ENCODE results near the gene PARD3B.

The PARD3B gene

GRCh38 chr2:204971206-204971907 lies 426.1 kb downstream of the PARD3B start:
- Histone ChIP-seq H3K4me1 (ENCODE audit: control insufficient read depth in 1 of 2, insufficient read depth in 2 of 2, low read length in 2 of 2) (peaks cover 0 to 32% of the 10 kb centered on the region in 2 donors), H3K27me3 (ENCODE audit: low read depth, low read length) (no peaks in the 10 kb centered on the region), H3K27ac (ENCODE audit: low read length) (no peak overlapping the region), H3K36me3 (ENCODE audit: control insufficient read depth in 1 of 2, insufficient read depth in 2 of 2, low read length in 2 of 2) (no peaks in the 10 kb centered on the region), H3K9me3 (ENCODE audit: control insufficient read depth in 1 of 2, low read length in 2 of 2) (no peaks in the 10 kb centered on the region), H3K4me3 (ENCODE audit: low read depth in 1 of 2, low read length in 2 of 2) (no peak overlapping the region)

- H3K9me3 ChIP-seq (ENCODE audit: control insufficient read depth in 1 of 2, low read length in 2 of 2), result no peaks in the 10 kb centered on the region
- no peak overlapping the region for H3K4me3 ChIP-seq (ENCODE audit: low read depth in 1 of 2, low read length in 2 of 2)
- no peaks in the 10 kb centered on the region for H3K27me3 ChIP-seq (ENCODE audit: low read depth, low read length)
- no peak overlapping the region for H3K27ac ChIP-seq (ENCODE audit: low read length)
- no peaks in the 10 kb centered on the region for H3K36me3 ChIP-seq (ENCODE audit: control insufficient read depth in 1 of 2, insufficient read depth in 2 of 2, low read length in 2 of 2)
- peaks cover 0 to 25% of the 10 kb centered on the region in 2 donors for H3K4me1 ChIP-seq (ENCODE audit: control insufficient read depth in 1 of 2, insufficient read depth in 2 of 2, low read length in 2 of 2)
Measured at GRCh38 chr2:204972161-204972560, 426.9 kb downstream of the PARD3B start.

- Histone ChIP-seq H3K36me3 (ENCODE audit: control insufficient read depth in 1 of 2, insufficient read depth in 2 of 2, low read length in 2 of 2) (no peaks in the 10 kb centered on the region), H3K27me3 (ENCODE audit: low read depth, low read length) (no peaks in the 10 kb centered on the region), H3K9me3 (ENCODE audit: control insufficient read depth in 1 of 2, low read length in 2 of 2) (no peaks in the 10 kb centered on the region), H3K4me1 (ENCODE audit: control insufficient read depth in 1 of 2, insufficient read depth in 2 of 2, low read length in 2 of 2) (peaks cover 0 to 20% of the 10 kb centered on the region in 2 donors), H3K27ac (ENCODE audit: low read length) (no peak overlapping the region), H3K4me3 (ENCODE audit: low read depth in 1 of 2, low read length in 2 of 2) (no peak overlapping the region)
Measured at GRCh38 chr2:204972606-204973336, 427.5 kb downstream of the PARD3B start.

- Histone ChIP-seq H3K36me3 (ENCODE audit: control insufficient read depth in 1 of 2, insufficient read depth in 2 of 2, low read length in 2 of 2) (no peaks in the 10 kb centered on the region), H3K4me1 (ENCODE audit: control insufficient read depth in 1 of 2, insufficient read depth in 2 of 2, low read length in 2 of 2) (peaks cover 0 to 20% of the 10 kb centered on the region in 2 donors), H3K4me3 (ENCODE audit: low read depth in 1 of 2, low read length in 2 of 2) (no peak overlapping the region), H3K27ac (ENCODE audit: low read length) (no peak overlapping the region), H3K9me3 (ENCODE audit: control insufficient read depth in 1 of 2, low read length in 2 of 2) (no peaks in the 10 kb centered on the region), H3K27me3 (ENCODE audit: low read depth, low read length) (no peaks in the 10 kb centered on the region)
Measured at GRCh38 chr2:204973616-204974015, 428.3 kb downstream of the PARD3B start.

GRCh38 chr2:204974487-204974886 lies 429.2 kb downstream of the PARD3B start:
- H3K4me3 ChIP-seq (ENCODE audit: low read depth in 1 of 2, low read length in 2 of 2), result no peak overlapping the region
- H3K27ac ChIP-seq (ENCODE audit: low read length), result no peak overlapping the region
- H3K9me3 ChIP-seq (ENCODE audit: control insufficient read depth in 1 of 2, low read length in 2 of 2), result no peaks in the 10 kb centered on the region
- no peaks in the 10 kb centered on the region for H3K36me3 ChIP-seq (ENCODE audit: control insufficient read depth in 1 of 2, insufficient read depth in 2 of 2, low read length in 2 of 2)
- H3K4me1 ChIP-seq (ENCODE audit: control insufficient read depth in 1 of 2, insufficient read depth in 2 of 2, low read length in 2 of 2), result peaks cover 0 to 20% of the 10 kb centered on the region in 2 donors
- H3K27me3 ChIP-seq (ENCODE audit: low read depth, low read length), result no peaks in the 10 kb centered on the region

- no peaks in the 10 kb centered on the region for H3K9me3 ChIP-seq (ENCODE audit: control insufficient read depth in 1 of 2, low read length in 2 of 2)
- H3K4me3 ChIP-seq (ENCODE audit: low read depth in 1 of 2, low read length in 2 of 2), result no peak overlapping the region
- H3K27me3 ChIP-seq (ENCODE audit: low read depth, low read length), result no peaks in the 10 kb centered on the region
- peaks cover 0 to 9% of the 10 kb centered on the region in 2 donors for H3K4me1 ChIP-seq (ENCODE audit: control insufficient read depth in 1 of 2, insufficient read depth in 2 of 2, low read length in 2 of 2)
- no peaks in the 10 kb centered on the region for H3K36me3 ChIP-seq (ENCODE audit: control insufficient read depth in 1 of 2, insufficient read depth in 2 of 2, low read length in 2 of 2)
- H3K27ac ChIP-seq (ENCODE audit: low read length), result no peak overlapping the region
Measured at GRCh38 chr2:204977914-204978313, 432.6 kb downstream of the PARD3B start.

- H3K4me1 ChIP-seq (ENCODE audit: control insufficient read depth in 1 of 2, insufficient read depth in 2 of 2, low read length in 2 of 2), result no peaks in the 10 kb centered on the region
- H3K27ac ChIP-seq (ENCODE audit: low read length), result no peak overlapping the region
- no peaks in the 10 kb centered on the region for H3K9me3 ChIP-seq (ENCODE audit: control insufficient read depth in 1 of 2, low read length in 2 of 2)
- H3K4me3 ChIP-seq (ENCODE audit: low read depth in 1 of 2, low read length in 2 of 2), result no peak overlapping the region
- H3K36me3 ChIP-seq (ENCODE audit: control insufficient read depth in 1 of 2, insufficient read depth in 2 of 2, low read length in 2 of 2), result no peaks in the 10 kb centered on the region
- H3K27me3 ChIP-seq (ENCODE audit: low read depth, low read length), result no peaks in the 10 kb centered on the region
Measured at GRCh38 chr2:204982303-204982702, 437.0 kb downstream of the PARD3B start.

GRCh38 chr2:204984518-204984917 lies 439.2 kb downstream of the PARD3B start:
- Histone ChIP-seq H3K27me3 (ENCODE audit: low read depth, low read length) (no peaks in the 10 kb centered on the region), H3K9me3 (ENCODE audit: control insufficient read depth in 1 of 2, low read length in 2 of 2) (no peaks in the 10 kb centered on the region), H3K36me3 (ENCODE audit: control insufficient read depth in 1 of 2, insufficient read depth in 2 of 2, low read length in 2 of 2) (no peaks in the 10 kb centered on the region), H3K4me1 (ENCODE audit: control insufficient read depth in 1 of 2, insufficient read depth in 2 of 2, low read length in 2 of 2) (no peaks in the 10 kb centered on the region), H3K27ac (ENCODE audit: low read length) (no peak overlapping the region), H3K4me3 (ENCODE audit: low read depth in 1 of 2, low read length in 2 of 2) (no peak overlapping the region)

- Histone ChIP-seq H3K36me3 (ENCODE audit: control insufficient read depth in 1 of 2, insufficient read depth in 2 of 2, low read length in 2 of 2) (no peaks in the 10 kb centered on the region), H3K4me3 (ENCODE audit: low read depth in 1 of 2, low read length in 2 of 2) (no peak overlapping the region), H3K9me3 (ENCODE audit: control insufficient read depth in 1 of 2, low read length in 2 of 2) (no peaks in the 10 kb centered on the region), H3K4me1 (ENCODE audit: control insufficient read depth in 1 of 2, insufficient read depth in 2 of 2, low read length in 2 of 2) (no peaks in the 10 kb centered on the region), H3K27ac (ENCODE audit: low read length) (no peak overlapping the region), H3K27me3 (ENCODE audit: low read depth, low read length) (no peaks in the 10 kb centered on the region)
Measured at GRCh38 chr2:204986641-204987040, 441.4 kb downstream of the PARD3B start.

GRCh38 chr2:204988836-204989235 lies 443.6 kb downstream of the PARD3B start:
- Histone ChIP-seq H3K27ac (ENCODE audit: low read length) (no peak overlapping the region), H3K27me3 (ENCODE audit: low read depth, low read length) (no peaks in the 10 kb centered on the region), H3K9me3 (ENCODE audit: control insufficient read depth in 1 of 2, low read length in 2 of 2) (no peaks in the 10 kb centered on the region), H3K4me1 (ENCODE audit: control insufficient read depth in 1 of 2, insufficient read depth in 2 of 2, low read length in 2 of 2) (no peaks in the 10 kb centered on the region), H3K4me3 (ENCODE audit: low read depth in 1 of 2, low read length in 2 of 2) (no peak overlapping the region), H3K36me3 (ENCODE audit: control insufficient read depth in 1 of 2, insufficient read depth in 2 of 2, low read length in 2 of 2) (no peaks in the 10 kb centered on the region)

- no peaks in the 10 kb centered on the region for H3K9me3 ChIP-seq (ENCODE audit: control insufficient read depth in 1 of 2, low read length in 2 of 2)
- H3K27ac ChIP-seq (ENCODE audit: low read length), result no peak overlapping the region
- H3K36me3 ChIP-seq (ENCODE audit: control insufficient read depth in 1 of 2, insufficient read depth in 2 of 2, low read length in 2 of 2), result no peaks in the 10 kb centered on the region
- H3K4me3 ChIP-seq (ENCODE audit: low read depth in 1 of 2, low read length in 2 of 2), result no peak overlapping the region
- no peaks in the 10 kb centered on the region for H3K27me3 ChIP-seq (ENCODE audit: low read depth, low read length)
- no peaks in the 10 kb centered on the region for H3K4me1 ChIP-seq (ENCODE audit: control insufficient read depth in 1 of 2, insufficient read depth in 2 of 2, low read length in 2 of 2)
Measured at GRCh38 chr2:204989877-204990276, 444.6 kb downstream of the PARD3B start.
